ENCODE data around the gene MBLAC2.

Gene MBLAC2

DNA sequence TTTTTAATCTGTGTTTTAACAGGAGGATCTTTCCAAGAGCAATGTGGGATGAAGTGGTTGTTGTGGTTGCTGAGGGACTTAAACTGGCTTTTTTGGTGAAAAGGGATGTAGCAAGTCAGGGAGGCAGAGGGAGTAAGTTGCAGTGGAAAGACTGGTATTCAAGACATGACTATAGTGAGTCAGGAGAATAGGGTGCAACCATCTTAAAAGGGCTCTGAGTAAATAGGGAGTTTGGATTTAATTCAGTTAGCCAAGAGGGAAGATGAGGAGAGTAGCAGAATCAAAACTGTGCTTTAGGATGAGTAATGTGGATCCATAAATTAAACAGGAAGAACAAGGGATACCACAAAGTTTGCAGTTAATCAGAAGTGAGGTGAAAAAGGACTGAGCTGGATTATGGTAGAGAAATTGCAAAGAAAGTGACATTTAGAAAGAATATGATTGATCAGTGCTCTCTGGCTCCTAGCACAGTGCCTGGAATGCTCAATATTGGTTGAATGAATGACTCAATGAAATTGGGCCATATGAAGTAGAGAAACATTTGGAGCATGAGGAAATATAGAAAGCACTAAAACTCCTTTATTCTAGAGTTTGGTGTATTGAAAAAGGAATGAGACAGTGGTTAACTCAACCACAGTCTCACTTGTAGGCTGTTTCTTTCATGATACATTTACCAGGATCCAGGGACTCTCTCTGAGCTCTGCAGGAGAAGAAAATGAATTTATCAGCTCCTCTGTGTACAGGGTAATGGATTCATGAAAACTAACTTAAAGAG lies 5.2 kb upstream of the MBLAC2 start:
- in situ Hi-C loops (cut with MboI; ENCODE audit: low sequenced_read_pairs), result no loop called here
- no peaks in the 10 kb centered on the region; the same call in 1 of the 2 replicates for H3K36me3 ChIP-seq (replicated peaks)
- peaks cover 8% of the 10 kb centered on the region for H3K4me1 ChIP-seq
- no peaks in the 10 kb centered on the region for H3K9me3 ChIP-seq
- no peak for DNase-seq (ENCODE audit: low spot score in 2 of 2)
- no peak overlapping the region for H3K4me3 ChIP-seq
- H3K27me3 ChIP-seq (ENCODE audit: low read depth), result no peaks in the 10 kb centered on the region

DNA sequence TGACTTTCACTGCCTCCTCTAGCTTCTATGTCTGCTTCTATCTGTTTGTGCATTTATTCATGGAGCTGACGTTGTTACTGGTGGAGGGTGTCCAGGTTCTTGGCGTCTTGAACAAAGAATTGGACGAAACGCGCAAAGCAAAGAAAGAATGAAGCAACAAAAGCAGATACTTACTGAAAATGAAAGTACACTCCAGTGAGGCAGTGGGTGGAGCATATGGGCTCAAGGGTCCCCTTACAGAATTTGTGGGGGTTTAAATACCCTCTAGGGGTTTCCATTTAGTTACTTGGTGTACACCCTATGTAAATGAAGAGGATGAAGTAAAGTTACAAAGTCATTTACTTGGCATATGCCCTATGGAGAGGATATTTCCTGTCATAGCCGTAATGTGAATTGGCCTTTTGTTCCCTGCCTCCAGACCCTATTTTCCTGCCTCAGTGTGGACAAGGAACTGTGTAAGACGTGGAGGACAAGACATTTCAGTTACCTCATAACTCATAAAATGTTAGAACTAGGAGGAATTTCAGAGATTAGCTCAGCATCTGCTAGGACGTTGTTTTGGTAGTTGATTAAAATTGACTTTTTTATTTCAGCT lies 3.1 kb upstream of the MBLAC2 start:
- no peak for DNase-seq (ENCODE audit: low spot score in 2 of 2)
- Histone ChIP-seq H3K27me3 (ENCODE audit: low read depth) (no peaks in the 10 kb centered on the region), H3K4me1 (peaks cover 9% of the 10 kb centered on the region), H3K36me3 (replicated peaks) (no peaks in the 10 kb centered on the region; the same call in 1 of the 2 replicates), H3K9me3 (no peaks in the 10 kb centered on the region), H3K4me3 (no peak overlapping the region)
- in situ Hi-C loops (cut with MboI; ENCODE audit: low sequenced_read_pairs), result no loop called here

GRCh38 chr5:90477073-90477472 lies 2.5 kb upstream of the MBLAC2 start:
- no peak for DNase-seq (ENCODE audit: low spot score in 2 of 2)
- no peaks in the 10 kb centered on the region; the same call in 1 of the 2 replicates for H3K36me3 ChIP-seq (replicated peaks)
- no peak overlapping the region for H3K4me3 ChIP-seq
- H3K4me1 ChIP-seq, result peaks cover 12% of the 10 kb centered on the region
- H3K9me3 ChIP-seq, result no peaks in the 10 kb centered on the region
- H3K27me3 ChIP-seq (ENCODE audit: low read depth), result no peaks in the 10 kb centered on the region
- in situ Hi-C loops (cut with MboI; ENCODE audit: low sequenced_read_pairs), result no loop called here

DNA sequence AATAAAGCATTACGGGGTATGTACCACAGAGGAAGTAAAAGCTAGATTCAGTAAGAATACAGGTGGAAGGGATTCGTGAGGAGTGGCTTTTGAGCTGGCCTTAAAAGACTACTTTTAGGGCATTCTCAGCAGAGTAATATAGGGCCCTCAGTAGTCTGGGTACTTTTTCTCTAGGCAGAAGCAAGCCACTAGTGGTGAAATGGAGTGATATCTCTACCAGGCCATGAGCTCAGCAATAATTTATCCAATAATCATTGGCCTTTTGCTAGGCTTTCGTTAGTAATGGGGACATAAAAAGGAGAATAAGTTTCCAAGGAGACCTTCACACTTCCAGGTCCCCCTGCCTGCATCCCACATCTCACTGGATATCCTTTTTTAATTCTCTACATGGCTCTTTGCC lies 1.8 kb upstream of the MBLAC2 start:
- peaks cover 14% of the 10 kb centered on the region for H3K4me1 ChIP-seq
- H3K36me3 ChIP-seq (replicated peaks), result no peaks in the 10 kb centered on the region; the same call in 1 of the 2 replicates
- H3K9me3 ChIP-seq, result no peaks in the 10 kb centered on the region
- in situ Hi-C loops (cut with MboI; ENCODE audit: low sequenced_read_pairs), result no loop called here
- no peak overlapping the region for H3K4me3 ChIP-seq
- DNase-seq (ENCODE audit: low spot score in 2 of 2), result no peak
- H3K27me3 ChIP-seq (ENCODE audit: low read depth), result no peaks in the 10 kb centered on the region

DNA sequence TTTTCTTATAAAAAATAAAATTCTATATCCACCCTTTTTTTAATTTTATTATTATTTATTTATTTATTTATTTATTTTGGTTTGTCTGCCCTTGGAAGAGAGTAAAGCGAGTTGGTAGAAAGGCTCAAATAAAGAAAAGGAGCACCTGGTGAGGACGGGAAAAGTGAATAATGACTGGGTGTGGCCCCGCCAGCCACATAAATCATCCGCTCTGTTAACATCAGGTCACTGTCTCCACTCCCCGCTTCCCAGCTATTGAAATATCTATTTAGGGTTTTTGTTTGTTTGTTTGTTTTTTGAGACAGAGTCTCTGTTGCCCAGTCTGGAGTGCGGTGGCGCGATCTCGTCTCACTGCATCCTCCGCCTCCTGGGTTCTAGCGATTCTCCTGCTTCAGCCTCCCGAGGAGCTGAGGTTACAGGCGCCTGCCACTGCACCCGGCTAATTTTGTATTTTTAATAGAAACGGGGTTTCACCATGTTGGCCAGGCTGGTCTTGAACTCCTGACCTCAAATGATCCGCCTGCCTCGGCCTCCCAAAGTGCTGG lies 937 bp upstream of the MBLAC2 start:
- in situ Hi-C loops (cut with MboI; ENCODE audit: low sequenced_read_pairs), result no loop called here
- Histone ChIP-seq H3K36me3 (replicated peaks) (no peaks in the 10 kb centered on the region; the same call in 1 of the 2 replicates), H3K9me3 (no peaks in the 10 kb centered on the region), H3K27me3 (ENCODE audit: low read depth) (no peaks in the 10 kb centered on the region), H3K4me1 (peaks cover 14% of the 10 kb centered on the region), H3K4me3 (peak overlapping the region; percentile 67)
- no peak for DNase-seq (ENCODE audit: low spot score in 2 of 2)

GRCh38 chr5:90473396-90474234 lies 956 bp downstream of the MBLAC2 start:
- Histone ChIP-seq H3K4me3 (peak overlapping the region; percentile 67), H3K4me1 (peaks cover 19% of the 10 kb centered on the region), H3K9me3 (no peaks in the 10 kb centered on the region), H3K36me3 (replicated peaks) (no peaks in the 10 kb centered on the region; the same call in 1 of the 2 replicates), H3K27me3 (ENCODE audit: low read depth) (no peaks in the 10 kb centered on the region)
- DNase-seq (ENCODE audit: low spot score in 2 of 2), result peak; percentile 40 to 63
- in situ Hi-C loops (cut with MboI; ENCODE audit: low sequenced_read_pairs), result no loop called here

GRCh38 chr5:90472783-90473395 lies 1.7 kb downstream of the MBLAC2 start:
- no peaks in the 10 kb centered on the region for H3K27me3 ChIP-seq (ENCODE audit: low read depth)
- in situ Hi-C loops (cut with MboI; ENCODE audit: low sequenced_read_pairs), result no loop called here
- peak overlapping the region; percentile 67 for H3K4me3 ChIP-seq
- no peaks in the 10 kb centered on the region for H3K9me3 ChIP-seq
- H3K36me3 ChIP-seq (replicated peaks), result no peaks in the 10 kb centered on the region; the same call in 1 of the 2 replicates
- peaks cover 19% of the 10 kb centered on the region for H3K4me1 ChIP-seq
- DNase-seq (ENCODE audit: low spot score in 2 of 2), result no peak

GRCh38 chr5:90461288-90461687 lies 13.3 kb downstream of the MBLAC2 start:
- H3K4me3 ChIP-seq, result no peak overlapping the region
- H3K27me3 ChIP-seq (ENCODE audit: low read depth), result no peaks in the 10 kb centered on the region
- no peaks in the 10 kb centered on the region for H3K36me3 ChIP-seq (replicated peaks)
- peak; percentile 36 to 44 for DNase-seq (ENCODE audit: low spot score in 2 of 2)
- peaks cover 8% of the 10 kb centered on the region for H3K4me1 ChIP-seq
- H3K9me3 ChIP-seq, result no peaks in the 10 kb centered on the region
- in situ Hi-C loops (cut with MboI; ENCODE audit: low sequenced_read_pairs), result no loop called here

DNA sequence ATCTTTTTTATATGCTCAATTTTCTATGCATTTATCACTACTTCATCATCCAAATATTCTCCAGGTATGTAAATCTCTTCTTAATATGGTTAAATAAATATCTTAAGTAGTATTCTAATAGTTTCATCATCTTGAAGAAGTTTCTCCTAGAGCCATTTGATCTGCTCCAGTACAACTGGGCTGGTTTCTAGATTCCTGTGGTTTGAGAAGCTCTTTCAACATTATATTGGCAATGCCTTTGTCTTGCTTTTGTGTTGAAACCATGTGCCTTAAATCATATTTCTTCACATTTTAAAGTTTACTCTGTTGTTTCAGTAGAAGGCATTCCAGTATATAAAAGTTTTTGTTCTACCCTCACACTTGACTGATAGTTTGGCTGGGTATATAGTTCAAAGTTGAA lies 27.6 kb downstream of the MBLAC2 start:
- in situ Hi-C loops (cut with MboI; ENCODE audit: low sequenced_read_pairs), result no loop called here
- H3K4me1 ChIP-seq, result no peaks in the 10 kb centered on the region
- H3K36me3 ChIP-seq (replicated peaks), result no peaks in the 10 kb centered on the region
- H3K4me3 ChIP-seq, result no peak overlapping the region
- H3K9me3 ChIP-seq, result no peaks in the 10 kb centered on the region
- DNase-seq (ENCODE audit: low spot score in 2 of 2), result no peak
- no peaks in the 10 kb centered on the region for H3K27me3 ChIP-seq (ENCODE audit: low read depth)

DNA sequence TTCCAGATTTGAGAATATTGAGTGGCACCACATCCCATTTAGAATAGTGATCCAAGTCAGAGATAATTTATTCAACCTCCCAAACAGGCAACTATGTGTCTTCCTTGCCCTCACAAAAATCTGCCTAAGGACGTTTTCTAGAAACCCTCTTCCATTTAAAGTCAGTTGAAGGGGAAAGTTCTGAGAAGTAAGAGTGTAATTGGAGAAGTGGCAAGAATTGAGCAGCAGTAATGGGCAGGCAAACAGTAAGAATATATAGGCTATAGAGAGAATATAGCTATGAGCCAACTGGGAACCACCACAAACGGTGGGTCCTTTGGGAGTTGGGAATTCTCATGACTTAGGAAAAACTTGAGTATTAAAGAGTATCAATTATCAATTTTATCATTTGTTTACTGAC lies 33.9 kb downstream of the MBLAC2 start:
- Histone ChIP-seq H3K36me3 (replicated peaks) (no peaks in the 10 kb centered on the region), H3K27me3 (ENCODE audit: low read depth) (no peaks in the 10 kb centered on the region), H3K4me1 (peaks cover 4% of the 10 kb centered on the region), H3K9me3 (no peaks in the 10 kb centered on the region), H3K4me3 (no peak overlapping the region)
- DNase-seq (ENCODE audit: low spot score in 2 of 2), result no peak
- in situ Hi-C loops (cut with MboI; ENCODE audit: low sequenced_read_pairs), result no loop called here

- DNase-seq (ENCODE audit: low spot score in 2 of 2), result no peak
- Histone ChIP-seq H3K4me3 (no peak overlapping the region), H3K27me3 (ENCODE audit: low read depth) (no peaks in the 10 kb centered on the region), H3K4me1 (peaks cover 4% of the 10 kb centered on the region), H3K36me3 (replicated peaks) (no peaks in the 10 kb centered on the region), H3K9me3 (no peaks in the 10 kb centered on the region)
- in situ Hi-C loops (cut with MboI; ENCODE audit: low sequenced_read_pairs), result no loop called here
Observed at GRCh38 chr5:90438100-90438499, 36.5 kb downstream of the MBLAC2 start.

DNA sequence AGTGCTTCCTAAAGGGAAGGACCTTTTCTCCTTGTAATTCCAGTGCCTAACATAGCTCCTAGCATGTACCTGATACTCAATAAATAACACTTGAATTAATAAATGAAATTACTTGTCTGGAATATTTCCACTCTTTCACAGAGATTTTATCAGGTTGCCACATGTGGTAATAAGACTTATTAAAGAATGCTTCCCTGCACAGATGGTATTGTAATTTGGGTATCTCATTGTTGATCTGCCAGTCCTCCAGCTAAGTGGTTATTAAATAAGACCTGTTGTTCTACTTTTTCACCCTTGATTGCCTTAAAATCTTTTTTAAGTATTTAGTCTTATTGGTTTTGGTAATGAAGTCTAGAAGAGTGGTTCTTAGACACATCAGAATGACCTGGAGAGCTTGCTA lies 36.9 kb downstream of the MBLAC2 start:
- DNase-seq (ENCODE audit: low spot score in 2 of 2), result no peak
- Histone ChIP-seq H3K4me3 (no peak overlapping the region), H3K4me1 (peaks cover 4% of the 10 kb centered on the region), H3K36me3 (replicated peaks) (no peaks in the 10 kb centered on the region), H3K9me3 (no peaks in the 10 kb centered on the region), H3K27me3 (ENCODE audit: low read depth) (no peaks in the 10 kb centered on the region)
- in situ Hi-C loops (cut with MboI; ENCODE audit: low sequenced_read_pairs), result no loop called here

DNA sequence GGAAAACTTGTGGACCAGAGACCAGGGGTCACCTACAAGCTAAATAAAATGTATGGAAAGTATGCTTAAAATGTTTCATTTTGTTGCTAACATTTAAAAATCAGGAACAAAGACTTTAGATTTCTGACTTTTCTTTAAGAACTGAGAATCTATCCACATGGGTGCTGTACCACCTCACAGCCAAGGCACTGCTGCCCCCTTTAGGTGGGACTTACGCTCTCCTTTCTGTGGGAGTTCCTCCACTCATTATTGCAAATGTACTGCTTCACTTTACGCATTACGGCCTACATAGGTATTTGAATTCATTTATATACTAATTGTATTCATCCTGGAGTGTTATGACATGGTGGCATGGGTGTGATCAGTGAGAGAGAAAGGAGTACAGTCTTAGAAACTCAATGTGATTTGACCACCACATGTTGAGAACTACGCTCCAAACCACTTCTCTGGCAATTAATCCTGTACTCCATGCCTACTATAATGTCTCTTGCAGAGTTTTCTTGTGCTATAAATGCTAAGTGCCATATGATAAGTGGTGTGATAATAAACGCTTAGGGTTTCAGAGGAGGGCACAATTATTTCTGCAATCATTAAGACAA lies 40.4 kb downstream of the MBLAC2 start:
- in situ Hi-C loops (cut with MboI; ENCODE audit: low sequenced_read_pairs), result no loop called here
- Histone ChIP-seq H3K4me3 (no peak overlapping the region), H3K36me3 (replicated peaks) (no peaks in the 10 kb centered on the region), H3K27me3 (ENCODE audit: low read depth) (no peaks in the 10 kb centered on the region), H3K9me3 (no peaks in the 10 kb centered on the region), H3K4me1 (no peaks in the 10 kb centered on the region)
- peak; percentile 60 to 83 for DNase-seq (ENCODE audit: low spot score in 2 of 2)

Data from HAP-1 (cell line).